SK-N-MC (cell line): Measurements from ENCODE around the gene TMEM38A.
"Not testable (repeated sequence)": the region's sequence is repeated elsewhere in the genome, so short reads cannot be mapped to it uniquely, and the experiment has no call there.

Experiments used
- EZH2 ChIP-seq: fragments of 200-600 bp; sonication (generic); IDR thresholded peaks from one replicate; pipeline ENCODE4 v1.6.1; 2017; ENCODE audit warnings: antibody characterized with exemption
- POLR2AphosphoS5 ChIP-seq: IDR thresholded peaks from 2 replicates; pipeline ENCODE4 v1.6.1; 2012; ENCODE audit warnings: mild to moderate bottlenecking, low read depth, low read length, borderline replicate concordance

DNA sequence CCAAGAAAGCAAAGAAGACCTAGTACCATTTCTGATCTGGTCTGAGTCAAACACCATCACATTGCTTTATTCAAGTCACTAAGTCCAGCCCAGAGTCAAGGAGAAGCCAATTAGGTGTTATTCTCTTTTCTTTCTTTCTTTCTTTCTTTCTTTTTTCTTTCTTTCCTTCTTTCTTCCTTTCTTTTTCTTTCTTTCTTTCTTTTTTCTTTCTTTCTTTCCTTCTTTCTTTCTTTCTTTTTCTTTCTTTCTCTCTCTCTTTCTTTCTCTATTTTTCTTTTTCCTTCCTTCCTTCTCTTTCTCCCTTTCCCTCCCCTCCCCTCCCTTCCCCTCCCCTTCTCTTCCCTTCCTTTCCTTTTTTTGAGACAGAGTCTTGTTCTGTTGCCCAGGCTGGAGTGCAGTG, 49.9 kb downstream of the TMEM38A start:
- TF ChIP-seq POLR2AphosphoS5, EZH2: not testable (repeated sequence)
